NB4 (cell line): ENCODE measurements around the gene SPATA13.

Experiments used
- DNase-seq: peaks from one replicate; pipeline ENCODE4 v3.0.0; 2010; ENCODE audit warnings: low read depth
- H3K4me3 ChIP-seq: one replicate; pipeline ENCODE4 v1.5.1; 2011; ENCODE audit warnings: mild to moderate bottlenecking, low read depth, low read length, moderate library complexity
- MYC ChIP-seq: IDR thresholded peaks from 2 replicates; pipeline ENCODE4 v1.6.1; 2011; ENCODE audit warnings: low read depth, low read length
- POLR2A ChIP-seq: IDR thresholded peaks from 2 replicates; pipeline ENCODE4 v1.6.1; 2011; ENCODE audit warnings: mild to moderate bottlenecking; ENCODE audit not compliant: insufficient read length; ENCODE audit errors: extremely low read depth
- TF ChIP-seq, protein P1 (sequence below): IDR thresholded peaks from one replicate; pipeline ENCODE4 v1.5.1; 2012; ENCODE audit warnings: low read depth, low read length
- TF ChIP-seq, protein P2 (sequence below): IDR thresholded peaks from 2 replicates; pipeline ENCODE4 v1.6.1; 2011; ENCODE audit warnings: low read depth, low read length

The SPATA13 gene

DNA sequence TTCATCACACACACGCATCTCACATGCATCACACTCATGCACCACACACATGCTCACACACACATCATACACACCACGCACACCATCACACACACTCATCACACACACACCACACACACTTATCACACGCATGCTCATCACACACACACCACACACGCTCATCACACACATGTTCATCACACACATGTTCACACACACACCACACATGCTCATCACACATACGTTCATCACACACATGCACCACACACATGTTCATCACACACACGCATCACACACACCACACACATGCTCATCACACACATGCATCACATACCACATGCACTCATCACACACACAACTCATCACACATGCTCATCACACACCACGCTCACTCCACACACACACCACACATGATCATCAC is 195.8 kb downstream of the SPATA13 start:
- TF ChIP-seq, protein P1, sequence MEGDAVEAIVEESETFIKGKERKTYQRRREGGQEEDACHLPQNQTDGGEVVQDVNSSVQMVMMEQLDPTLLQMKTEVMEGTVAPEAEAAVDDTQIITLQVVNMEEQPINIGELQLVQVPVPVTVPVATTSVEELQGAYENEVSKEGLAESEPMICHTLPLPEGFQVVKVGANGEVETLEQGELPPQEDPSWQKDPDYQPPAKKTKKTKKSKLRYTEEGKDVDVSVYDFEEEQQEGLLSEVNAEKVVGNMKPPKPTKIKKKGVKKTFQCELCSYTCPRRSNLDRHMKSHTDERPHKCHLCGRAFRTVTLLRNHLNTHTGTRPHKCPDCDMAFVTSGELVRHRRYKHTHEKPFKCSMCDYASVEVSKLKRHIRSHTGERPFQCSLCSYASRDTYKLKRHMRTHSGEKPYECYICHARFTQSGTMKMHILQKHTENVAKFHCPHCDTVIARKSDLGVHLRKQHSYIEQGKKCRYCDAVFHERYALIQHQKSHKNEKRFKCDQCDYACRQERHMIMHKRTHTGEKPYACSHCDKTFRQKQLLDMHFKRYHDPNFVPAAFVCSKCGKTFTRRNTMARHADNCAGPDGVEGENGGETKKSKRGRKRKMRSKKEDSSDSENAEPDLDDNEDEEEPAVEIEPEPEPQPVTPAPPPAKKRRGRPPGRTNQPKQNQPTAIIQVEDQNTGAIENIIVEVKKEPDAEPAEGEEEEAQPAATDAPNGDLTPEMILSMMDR = no peak
- TF ChIP-seq, protein P2, sequence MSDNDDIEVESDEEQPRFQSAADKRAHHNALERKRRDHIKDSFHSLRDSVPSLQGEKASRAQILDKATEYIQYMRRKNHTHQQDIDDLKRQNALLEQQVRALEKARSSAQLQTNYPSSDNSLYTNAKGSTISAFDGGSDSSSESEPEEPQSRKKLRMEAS = no peak; the same call in 1 of the 2 replicates
- no peak for TF ChIP-seq POLR2A
- no peak for TF ChIP-seq MYC
- H3K4me3 ChIP-seq = no peak overlapping the region
- no peak for DNase-seq
